ENCODE measurements around the gene ZNF366.

ZNF366 gene

GRCh38 chr5:72506158-72506549, 1.1 kb downstream of the ZNF366 start:
- no peak for TF ChIP-seq CTCF (conservative IDR thresholded peaks at IDR 0.05; ENCODE audit: low read length)
- H3F3A ChIP-seq (ENCODE audit: low read depth): no peaks in the 10 kb centered on the region
- H3K9ac ChIP-seq (ENCODE audit: low read depth, low read length, poor library complexity, severe bottlenecking): no peak overlapping the region
- no peaks in the 10 kb centered on the region for H3K79me2 ChIP-seq (ENCODE audit: insufficient read depth, low read length)
- no peaks in the 10 kb centered on the region for H3K9me2 ChIP-seq (replicated peaks; ENCODE audit: low read depth, low read length)
- no peaks in the 10 kb centered on the region for H4K20me1 ChIP-seq (ENCODE audit: insufficient read depth, low read length, poor library complexity, severe bottlenecking)
- H3K4me3 ChIP-seq (ENCODE audit: low read length, poor library complexity, severe bottlenecking): no peak overlapping the region
- no peaks in the 10 kb centered on the region for H3K4me1 ChIP-seq (ENCODE audit: insufficient read depth, low read length, poor library complexity, severe bottlenecking)
- no peaks in the 10 kb centered on the region for H3K27me3 ChIP-seq (ENCODE audit: insufficient read depth, low read length, poor library complexity, severe bottlenecking)
- no peaks in the 10 kb centered on the region for H3K9me3 ChIP-seq (ENCODE audit: insufficient read depth, low read depth, low read length)
- H3K4me2 ChIP-seq (ENCODE audit: low read depth, low read length, poor library complexity, severe bottlenecking): no peak overlapping the region
- H2AFZ ChIP-seq (ENCODE audit: low read length): no peak overlapping the region
- no peaks in the 10 kb centered on the region for H3K36me3 ChIP-seq (ENCODE audit: insufficient read depth, low read length)

DNA sequence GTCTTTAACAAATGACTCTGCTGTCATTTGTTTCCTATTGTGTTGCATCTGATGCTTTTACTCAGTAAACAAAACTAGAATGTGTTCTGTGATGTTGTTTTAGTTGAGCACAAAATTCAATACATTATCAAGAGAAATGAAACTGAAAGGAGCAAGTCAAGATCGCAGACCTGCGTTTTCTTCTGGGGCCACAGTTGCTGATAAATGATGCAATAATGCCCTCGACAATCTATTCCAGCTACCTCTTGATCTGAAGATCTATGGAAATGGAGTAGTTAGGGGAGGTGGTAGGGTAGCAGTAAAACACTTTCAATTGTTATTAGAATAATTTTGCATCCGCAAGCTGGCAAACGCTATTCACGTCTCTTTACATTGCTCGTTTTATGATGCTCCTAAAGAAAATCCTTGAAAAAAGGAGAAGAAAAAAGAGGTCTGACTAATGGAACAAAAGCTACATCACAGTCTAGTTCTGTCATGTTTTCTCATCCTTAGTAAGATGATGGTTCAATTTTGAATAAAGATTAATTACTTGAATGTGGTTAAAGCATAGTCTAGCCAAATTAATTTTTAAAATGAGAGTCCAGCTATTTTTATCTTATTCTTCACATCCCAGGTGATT, 1.6 kb downstream of the ZNF366 start:
- Histone ChIP-seq H3K4me2 (ENCODE audit: low read depth, low read length, poor library complexity, severe bottlenecking) (no peak overlapping the region), H3K4me1 (ENCODE audit: insufficient read depth, low read length, poor library complexity, severe bottlenecking) (no peaks in the 10 kb centered on the region), H3K79me2 (ENCODE audit: insufficient read depth, low read length) (no peaks in the 10 kb centered on the region), H3K9me3 (ENCODE audit: insufficient read depth, low read depth, low read length) (no peaks in the 10 kb centered on the region), H3K9me2 (replicated peaks; ENCODE audit: low read depth, low read length) (no peaks in the 10 kb centered on the region), H3K9ac (ENCODE audit: low read depth, low read length, poor library complexity, severe bottlenecking) (no peak overlapping the region), H3K36me3 (ENCODE audit: insufficient read depth, low read length) (no peaks in the 10 kb centered on the region), H2AFZ (ENCODE audit: low read length) (0 out of 2 replicates have a peak overlapping the region, but pooled peaks have one; percentile 4), H3K27me3 (ENCODE audit: insufficient read depth, low read length, poor library complexity, severe bottlenecking) (no peaks in the 10 kb centered on the region), H3K4me3 (ENCODE audit: low read length, poor library complexity, severe bottlenecking) (no peak overlapping the region), H3F3A (ENCODE audit: low read depth) (no peaks in the 10 kb centered on the region), H4K20me1 (ENCODE audit: insufficient read depth, low read length, poor library complexity, severe bottlenecking) (no peaks in the 10 kb centered on the region)
- TF ChIP-seq EZH2phosphoT487 (IDR thresholded peaks at IDR 0.05; ENCODE audit: borderline replicate concordance) (no peak), CTCF (conservative IDR thresholded peaks at IDR 0.05; ENCODE audit: low read length) (no peak)

- H2AFZ ChIP-seq (ENCODE audit: low read length): no peak overlapping the region
- H3K9ac ChIP-seq (ENCODE audit: low read depth, low read length, poor library complexity, severe bottlenecking): no peak overlapping the region
- H3K79me2 ChIP-seq (ENCODE audit: insufficient read depth, low read length): no peaks in the 10 kb centered on the region
- H3K9me2 ChIP-seq (replicated peaks; ENCODE audit: low read depth, low read length): no peaks in the 10 kb centered on the region
- H3K27me3 ChIP-seq (ENCODE audit: insufficient read depth, low read length, poor library complexity, severe bottlenecking): no peaks in the 10 kb centered on the region
- no peak overlapping the region for H3K4me3 ChIP-seq (ENCODE audit: low read length, poor library complexity, severe bottlenecking)
- no peak overlapping the region for H3K4me2 ChIP-seq (ENCODE audit: low read depth, low read length, poor library complexity, severe bottlenecking)
- H4K20me1 ChIP-seq (ENCODE audit: insufficient read depth, low read length, poor library complexity, severe bottlenecking): no peaks in the 10 kb centered on the region
- no peaks in the 10 kb centered on the region for H3K4me1 ChIP-seq (ENCODE audit: insufficient read depth, low read length, poor library complexity, severe bottlenecking)
- no peaks in the 10 kb centered on the region for H3F3A ChIP-seq (ENCODE audit: low read depth)
- H3K36me3 ChIP-seq (ENCODE audit: insufficient read depth, low read length): no peaks in the 10 kb centered on the region
- TF ChIP-seq CTCF (conservative IDR thresholded peaks at IDR 0.05; ENCODE audit: low read length) (no peak), EZH2phosphoT487 (IDR thresholded peaks at IDR 0.05; ENCODE audit: borderline replicate concordance) (no peak)
- no peaks in the 10 kb centered on the region for H3K9me3 ChIP-seq (ENCODE audit: insufficient read depth, low read depth, low read length)
Measured at GRCh38 chr5:72505016-72505415, 2.2 kb downstream of the ZNF366 start.
